ENCODE measurements around the gene PRKCE.
"Not testable (repeated sequence)": the region's sequence is repeated elsewhere in the genome, so short reads cannot be mapped to it uniquely, and the experiment has no call there.

PRKCE gene

GRCh38 chr2:45691171-45691999 lies 39.9 kb downstream of the PRKCE start:
- no peak for DNase-seq (ENCODE audit: low read depth)
- TF ChIP-seq, protein P1, sequence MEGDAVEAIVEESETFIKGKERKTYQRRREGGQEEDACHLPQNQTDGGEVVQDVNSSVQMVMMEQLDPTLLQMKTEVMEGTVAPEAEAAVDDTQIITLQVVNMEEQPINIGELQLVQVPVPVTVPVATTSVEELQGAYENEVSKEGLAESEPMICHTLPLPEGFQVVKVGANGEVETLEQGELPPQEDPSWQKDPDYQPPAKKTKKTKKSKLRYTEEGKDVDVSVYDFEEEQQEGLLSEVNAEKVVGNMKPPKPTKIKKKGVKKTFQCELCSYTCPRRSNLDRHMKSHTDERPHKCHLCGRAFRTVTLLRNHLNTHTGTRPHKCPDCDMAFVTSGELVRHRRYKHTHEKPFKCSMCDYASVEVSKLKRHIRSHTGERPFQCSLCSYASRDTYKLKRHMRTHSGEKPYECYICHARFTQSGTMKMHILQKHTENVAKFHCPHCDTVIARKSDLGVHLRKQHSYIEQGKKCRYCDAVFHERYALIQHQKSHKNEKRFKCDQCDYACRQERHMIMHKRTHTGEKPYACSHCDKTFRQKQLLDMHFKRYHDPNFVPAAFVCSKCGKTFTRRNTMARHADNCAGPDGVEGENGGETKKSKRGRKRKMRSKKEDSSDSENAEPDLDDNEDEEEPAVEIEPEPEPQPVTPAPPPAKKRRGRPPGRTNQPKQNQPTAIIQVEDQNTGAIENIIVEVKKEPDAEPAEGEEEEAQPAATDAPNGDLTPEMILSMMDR (IDR thresholded peaks at IDR 0.05; ENCODE audit: low read depth, low read length, missing control alignments): no peak

GRCh38 chr2:45692566-45692965 lies 41.1 kb downstream of the PRKCE start:
- no peak for DNase-seq (ENCODE audit: low read depth)
- H3K4me3 ChIP-seq (ENCODE audit: low read depth, low read length): no peak overlapping the region
- TF ChIP-seq, protein P1 (IDR thresholded peaks at IDR 0.05; ENCODE audit: low read depth, low read length, missing control alignments): no peak

More at GRCh38 chr2:45691171-45691999, 39.9 kb downstream of the PRKCE start:
- no peak overlapping the region for H3K4me3 ChIP-seq (ENCODE audit: low read depth, low read length)

DNA sequence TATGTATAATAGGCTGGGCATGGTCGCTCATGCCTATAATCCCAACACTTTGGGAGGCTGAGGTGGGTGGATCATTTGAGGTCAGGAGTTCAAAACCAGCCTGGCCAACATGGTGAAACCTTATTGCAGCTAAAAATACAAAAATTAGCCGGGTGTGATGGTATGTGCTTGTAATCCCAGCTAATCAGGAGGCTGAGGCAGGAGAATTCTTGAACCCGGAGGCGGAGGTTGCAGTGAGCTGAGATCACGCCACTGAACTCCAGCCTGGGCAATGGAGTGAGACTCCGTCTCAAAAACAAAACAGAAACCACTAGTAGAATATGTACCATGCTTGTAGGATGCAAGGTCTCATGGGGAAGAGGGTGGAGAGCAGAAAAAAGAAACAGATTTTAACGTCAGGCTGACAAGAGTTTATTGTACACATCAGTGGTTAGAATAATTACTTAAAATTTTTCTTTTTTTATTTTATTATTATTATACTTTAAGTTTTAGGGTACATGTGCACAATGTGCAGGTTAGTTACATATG lies 44.1 kb downstream of the PRKCE start:
- not testable (repeated sequence) for DNase-seq (ENCODE audit: low read depth); H3K4me3 ChIP-seq (ENCODE audit: low read depth, low read length)

- no peak for DNase-seq (ENCODE audit: low read depth)
- H3K4me3 ChIP-seq (ENCODE audit: low read depth, low read length): no peak overlapping the region
- TF ChIP-seq, protein P1 (IDR thresholded peaks at IDR 0.05; ENCODE audit: low read depth, low read length, missing control alignments): no peak
Observed at GRCh38 chr2:45696708-45697107, 45.2 kb downstream of the PRKCE start.

GRCh38 chr2:45697190-45697589 lies 45.7 kb downstream of the PRKCE start:
- no peak for DNase-seq (ENCODE audit: low read depth)
- H3K4me3 ChIP-seq (ENCODE audit: low read depth, low read length): no peak overlapping the region
- TF ChIP-seq, protein P1 (IDR thresholded peaks at IDR 0.05; ENCODE audit: low read depth, low read length, missing control alignments): no peak

- no peak for DNase-seq (ENCODE audit: low read depth)
- TF ChIP-seq, protein P1 (IDR thresholded peaks at IDR 0.05; ENCODE audit: low read depth, low read length, missing control alignments): no peak
- no peak overlapping the region for H3K4me3 ChIP-seq (ENCODE audit: low read depth, low read length)
Observed at GRCh38 chr2:45698554-45698953, 47.1 kb downstream of the PRKCE start.

GRCh38 chr2:45699032-45699658 lies 47.7 kb downstream of the PRKCE start:
- TF ChIP-seq, protein P1 (IDR thresholded peaks at IDR 0.05; ENCODE audit: low read depth, low read length, missing control alignments): no peak
- DNase-seq (ENCODE audit: low read depth): no peak
- H3K4me3 ChIP-seq (ENCODE audit: low read depth, low read length): no peak overlapping the region
